ENCODE results near the gene TOMM70. TPM values are rescaled to one million over a fixed set of nuclear protein-coding genes. Genes with fewer than 3 reads are reported as not detected.

The TOMM70 gene
- total and polyA plus RNA-seq, 2 of the 13 experiments (the other 11 are each of a cell fraction or from before 2014, with no cell fraction given): 27.0 to 77.2 TPM

DNA sequence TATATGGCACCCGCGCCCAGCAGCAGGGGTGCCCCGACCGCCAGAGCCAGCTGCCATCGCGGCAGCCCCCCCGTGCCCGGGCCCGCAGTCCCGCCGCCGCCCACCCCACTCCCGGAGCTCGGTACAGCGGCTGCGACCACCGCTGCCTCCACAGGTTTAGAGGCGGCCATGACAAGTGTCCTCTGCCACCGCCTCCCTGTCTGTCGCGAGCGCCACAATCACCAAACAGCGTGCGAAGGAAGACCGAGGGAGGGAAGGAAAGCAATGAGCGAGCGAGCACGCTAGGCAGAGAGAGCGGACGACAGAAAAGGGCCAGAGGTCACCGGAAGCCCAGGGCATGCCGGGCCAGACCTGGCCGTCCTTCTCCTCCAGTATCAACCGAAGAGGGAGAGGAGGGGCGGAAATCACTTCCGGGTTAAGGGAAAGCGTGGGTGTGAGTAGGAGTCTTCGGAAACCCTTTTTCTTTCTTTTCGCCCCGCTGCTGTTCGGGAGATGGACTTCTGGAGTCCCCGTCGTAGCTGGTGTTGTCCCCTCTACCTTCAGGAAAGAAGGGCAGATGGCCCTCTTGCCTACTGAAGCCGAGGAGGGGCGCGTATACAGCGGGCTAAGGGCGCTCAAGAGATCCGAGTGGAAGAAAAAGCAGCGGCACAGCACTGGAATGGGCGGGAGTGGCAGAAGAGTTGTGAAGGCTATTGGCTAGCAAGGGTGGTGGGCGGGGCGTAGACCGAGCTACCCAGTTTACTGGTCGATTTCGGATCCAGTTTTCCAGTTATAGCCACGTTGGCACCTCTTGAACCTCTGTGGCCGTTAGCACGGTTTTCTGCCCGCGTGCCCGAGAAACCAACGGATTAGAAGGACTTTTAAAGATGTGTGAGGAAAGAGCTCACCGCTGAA, at the start of gene TOMM70, which contains the start of gene LNP1 (continued):
- TF ChIP-seq SALL2 (CRISPR knock-in tag; IDR thresholded peaks at IDR 0.05): peak; percentile 60
- peak; percentile 90 for TF ChIP-seq DR1 (CRISPR knock-in tag; IDR thresholded peaks at IDR 0.05)
- TF ChIP-seq ZNF101 (CRISPR knock-in tag; IDR thresholded peaks at IDR 0.05; ENCODE audit: borderline replicate concordance, low read depth): no peak
- TF ChIP-seq JDP2 (CRISPR knock-in tag; IDR thresholded peaks at IDR 0.05; ENCODE audit: borderline replicate concordance): no peak
- no peak for TF ChIP-seq HDAC6 (IDR thresholded peaks at IDR 0.05; ENCODE audit: low read depth, low read length)
- no peak for TF ChIP-seq ZNF781 (CRISPR knock-in tag; IDR thresholded peaks at IDR 0.05; ENCODE audit: borderline replicate concordance, not compliant biosample characterization)
- TF ChIP-seq, protein P1, sequence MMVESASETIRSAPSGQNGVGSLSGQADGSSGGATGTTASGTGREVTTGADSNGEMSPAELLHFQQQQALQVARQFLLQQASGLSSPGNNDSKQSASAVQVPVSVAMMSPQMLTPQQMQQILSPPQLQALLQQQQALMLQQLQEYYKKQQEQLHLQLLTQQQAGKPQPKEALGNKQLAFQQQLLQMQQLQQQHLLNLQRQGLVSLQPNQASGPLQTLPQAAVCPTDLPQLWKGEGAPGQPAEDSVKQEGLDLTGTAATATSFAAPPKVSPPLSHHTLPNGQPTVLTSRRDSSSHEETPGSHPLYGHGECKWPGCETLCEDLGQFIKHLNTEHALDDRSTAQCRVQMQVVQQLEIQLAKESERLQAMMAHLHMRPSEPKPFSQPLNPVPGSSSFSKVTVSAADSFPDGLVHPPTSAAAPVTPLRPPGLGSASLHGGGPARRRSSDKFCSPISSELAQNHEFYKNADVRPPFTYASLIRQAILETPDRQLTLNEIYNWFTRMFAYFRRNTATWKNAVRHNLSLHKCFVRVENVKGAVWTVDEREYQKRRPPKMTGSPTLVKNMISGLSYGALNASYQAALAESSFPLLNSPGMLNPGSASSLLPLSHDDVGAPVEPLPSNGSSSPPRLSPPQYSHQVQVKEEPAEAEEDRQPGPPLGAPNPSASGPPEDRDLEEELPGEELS (CRISPR knock-in tag; IDR thresholded peaks at IDR 0.05): peak; percentile 8
- no peak for TF ChIP-seq ZNF24 (IDR thresholded peaks at IDR 0.05)
- TF ChIP-seq, protein P2, sequence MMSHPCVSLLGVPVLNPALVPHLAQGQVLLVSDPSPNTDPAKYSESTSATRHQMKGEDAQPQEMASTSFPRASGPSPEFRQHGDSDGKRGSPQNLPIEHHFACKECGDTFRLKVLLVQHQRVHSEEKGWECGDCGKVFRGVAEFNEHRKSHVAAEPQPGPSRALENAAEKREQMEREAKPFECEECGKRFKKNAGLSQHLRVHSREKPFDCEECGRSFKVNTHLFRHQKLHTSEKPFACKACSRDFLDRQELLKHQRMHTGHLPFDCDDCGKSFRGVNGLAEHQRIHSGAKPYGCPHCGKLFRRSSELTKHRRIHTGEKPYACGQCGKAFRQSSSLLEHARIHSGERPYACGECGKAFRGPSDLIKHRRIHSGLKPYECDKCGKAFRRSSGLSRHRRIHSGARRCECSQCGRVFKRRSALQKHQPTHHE (CRISPR knock-in tag; IDR thresholded peaks at IDR 0.05; ENCODE audit: borderline replicate concordance): peak; percentile 71; the same call in 1 of the 2 replicates
- TF ChIP-seq, protein P3, sequence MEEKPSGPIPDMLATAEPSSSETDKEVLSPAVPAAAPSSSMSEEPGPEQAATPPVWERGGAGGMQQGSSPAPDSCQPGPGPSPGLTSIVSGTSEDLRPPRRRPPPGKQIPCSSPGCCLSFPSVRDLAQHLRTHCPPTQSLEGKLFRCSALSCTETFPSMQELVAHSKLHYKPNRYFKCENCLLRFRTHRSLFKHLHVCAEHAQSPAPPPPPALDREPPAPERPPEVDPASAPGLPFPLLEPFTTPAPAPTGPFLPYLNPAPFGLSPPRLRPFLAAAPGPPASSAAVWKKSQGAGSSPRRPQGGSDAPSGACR (CRISPR knock-in tag; IDR thresholded peaks at IDR 0.05): no peak
- no peak for TF ChIP-seq ZC3H4 (CRISPR knock-in tag; IDR thresholded peaks at IDR 0.05; ENCODE audit: borderline replicate concordance)
- TF ChIP-seq, protein P4, sequence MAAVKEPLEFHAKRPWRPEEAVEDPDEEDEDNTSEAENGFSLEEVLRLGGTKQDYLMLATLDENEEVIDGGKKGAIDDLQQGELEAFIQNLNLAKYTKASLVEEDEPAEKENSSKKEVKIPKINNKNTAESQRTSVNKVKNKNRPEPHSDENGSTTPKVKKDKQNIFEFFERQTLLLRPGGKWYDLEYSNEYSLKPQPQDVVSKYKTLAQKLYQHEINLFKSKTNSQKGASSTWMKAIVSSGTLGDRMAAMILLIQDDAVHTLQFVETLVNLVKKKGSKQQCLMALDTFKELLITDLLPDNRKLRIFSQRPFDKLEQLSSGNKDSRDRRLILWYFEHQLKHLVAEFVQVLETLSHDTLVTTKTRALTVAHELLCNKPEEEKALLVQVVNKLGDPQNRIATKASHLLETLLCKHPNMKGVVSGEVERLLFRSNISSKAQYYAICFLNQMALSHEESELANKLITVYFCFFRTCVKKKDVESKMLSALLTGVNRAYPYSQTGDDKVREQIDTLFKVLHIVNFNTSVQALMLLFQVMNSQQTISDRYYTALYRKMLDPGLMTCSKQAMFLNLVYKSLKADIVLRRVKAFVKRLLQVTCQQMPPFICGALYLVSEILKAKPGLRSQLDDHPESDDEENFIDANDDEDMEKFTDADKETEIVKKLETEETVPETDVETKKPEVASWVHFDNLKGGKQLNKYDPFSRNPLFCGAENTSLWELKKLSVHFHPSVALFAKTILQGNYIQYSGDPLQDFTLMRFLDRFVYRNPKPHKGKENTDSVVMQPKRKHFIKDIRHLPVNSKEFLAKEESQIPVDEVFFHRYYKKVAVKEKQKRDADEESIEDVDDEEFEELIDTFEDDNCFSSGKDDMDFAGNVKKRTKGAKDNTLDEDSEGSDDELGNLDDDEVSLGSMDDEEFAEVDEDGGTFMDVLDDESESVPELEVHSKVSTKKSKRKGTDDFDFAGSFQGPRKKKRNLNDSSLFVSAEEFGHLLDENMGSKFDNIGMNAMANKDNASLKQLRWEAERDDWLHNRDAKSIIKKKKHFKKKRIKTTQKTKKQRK (IDR thresholded peaks at IDR 0.05; ENCODE audit: low read length): no peak
- no peak for TF ChIP-seq MAFG (CRISPR knock-in tag; IDR thresholded peaks at IDR 0.05)
- no peak for TF ChIP-seq CBX2 (IDR thresholded peaks at IDR 0.05; ENCODE audit: low read depth, low read length)
- no peak for TF ChIP-seq CBX2 (CRISPR knock-in tag; IDR thresholded peaks at IDR 0.05; ENCODE audit: low read depth)
- TF ChIP-seq FOXK2 (IDR thresholded peaks at IDR 0.05): no peak
- TF ChIP-seq, protein P5, sequence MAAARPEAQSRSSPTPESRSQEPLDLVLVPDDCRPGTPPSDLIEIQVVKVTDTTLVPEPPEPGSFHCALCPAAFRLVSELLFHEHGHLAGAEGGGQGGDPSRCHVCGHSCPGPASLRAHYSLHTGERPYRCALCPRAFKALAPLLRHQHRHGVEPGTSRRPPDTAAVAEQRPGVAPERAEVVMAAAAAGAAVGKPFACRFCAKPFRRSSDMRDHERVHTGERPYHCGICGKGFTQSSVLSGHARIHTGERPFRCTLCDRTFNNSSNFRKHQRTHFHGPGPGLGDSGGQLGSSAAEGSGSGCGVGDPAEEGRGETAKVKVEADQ (CRISPR knock-in tag; IDR thresholded peaks at IDR 0.05; ENCODE audit: borderline replicate concordance): peak; percentile 94
- peak; percentile 84 for TF ChIP-seq ZNF780A (CRISPR knock-in tag; IDR thresholded peaks at IDR 0.05)
